ENCODE data around the gene BDH1.
A peak's percentile ranks its signal among the peaks of the same experiment; 100 is the strongest.

Gene BDH1

GRCh38 chr3:197549261-197549885 is 6.4 kb downstream of the BDH1 start:
- DNase-seq (ENCODE audit: low spot score) = no peak

- no peak for DNase-seq (ENCODE audit: low spot score)
These were observed 8.3 kb downstream of the BDH1 start for GRCh38 chr3:197547306-197548011.

- DNase-seq (ENCODE audit: low spot score) = no peak
These were observed 9.3 kb downstream of the BDH1 start for GRCh38 chr3:197546307-197547085.

- DNase-seq (ENCODE audit: low spot score) = no peak
These were observed 10.2 kb downstream of the BDH1 start for GRCh38 chr3:197545571-197545970.

DNA sequence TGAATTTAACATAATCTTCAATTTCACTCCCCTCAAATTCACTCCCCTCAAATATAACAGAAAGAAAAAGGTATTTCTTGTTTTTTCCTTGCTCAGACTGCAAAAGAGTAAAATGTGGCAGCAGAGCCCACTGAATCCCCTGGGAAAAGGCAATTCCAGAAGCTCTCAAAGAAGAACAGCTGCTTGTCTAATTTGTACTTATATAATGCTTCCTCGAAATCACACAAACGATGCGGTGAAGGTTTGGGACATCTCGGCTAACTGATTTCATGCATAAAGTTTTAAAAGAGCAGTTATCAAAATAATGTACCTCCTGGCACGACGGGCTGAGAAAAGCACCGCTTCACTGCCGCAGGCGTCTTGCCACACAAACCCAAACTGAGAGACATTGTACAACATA is 10.7 kb downstream of the BDH1 start:
- DNase-seq (ENCODE audit: low spot score) = no peak

DNA sequence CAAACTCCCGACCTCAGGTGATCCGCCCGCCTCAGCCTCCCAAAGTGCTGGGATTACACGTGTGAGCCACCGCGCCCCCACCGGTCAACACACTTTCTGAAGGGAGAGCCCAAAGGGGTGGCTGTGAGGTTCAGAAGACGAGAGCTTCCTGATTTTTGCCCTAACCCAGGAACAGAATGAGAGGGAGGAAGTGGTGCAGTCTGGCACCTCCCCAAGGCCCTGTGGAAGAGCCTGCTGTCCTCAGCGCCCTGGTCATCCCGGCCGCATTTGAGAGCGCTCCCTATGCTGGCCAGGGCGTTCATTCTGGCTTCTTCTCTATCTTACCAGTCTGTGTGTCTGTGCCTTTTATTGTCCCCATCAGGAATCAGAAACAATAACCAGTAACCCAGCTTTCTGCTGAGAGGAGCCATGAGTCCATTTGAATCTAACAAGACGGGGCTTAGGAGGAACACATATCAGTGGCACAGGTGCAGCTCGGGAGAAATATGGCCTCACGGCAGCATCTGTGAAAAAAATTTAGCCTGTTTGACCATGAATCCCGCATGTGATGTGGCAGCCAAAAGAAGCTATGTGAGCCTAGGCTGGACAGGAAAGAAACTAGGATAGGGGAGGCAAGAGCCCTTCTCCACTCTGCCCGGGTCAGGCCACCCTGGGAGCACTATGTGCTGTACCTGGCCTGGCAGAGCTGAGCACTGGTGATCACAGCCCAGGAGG is 12.9 kb downstream of the BDH1 start:
- DNase-seq (ENCODE audit: low spot score) = no peak

GRCh38 chr3:197541756-197542539 is 13.8 kb downstream of the BDH1 start:
- peak; percentile 43 for DNase-seq (ENCODE audit: low spot score)

DNA sequence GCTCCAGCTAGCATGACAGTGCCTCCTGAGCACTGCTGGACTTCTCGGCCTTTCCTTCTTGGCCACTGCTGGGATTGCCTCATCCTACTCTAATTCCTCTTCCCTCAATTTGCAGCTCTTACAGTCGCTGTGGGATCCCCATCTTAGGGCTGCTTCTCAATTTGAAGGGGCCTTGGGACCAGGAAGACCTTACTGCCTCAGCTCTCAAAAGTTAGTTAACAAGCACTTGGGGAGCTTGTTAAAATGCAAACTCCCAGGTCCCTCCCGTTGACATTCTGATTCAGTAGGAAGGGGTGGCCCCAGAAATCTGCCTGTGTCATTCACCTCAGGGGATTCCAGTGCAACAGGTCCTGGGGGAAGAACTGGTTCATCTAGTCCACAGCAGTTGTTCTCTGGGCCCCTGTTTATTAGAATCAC is 14.8 kb downstream of the BDH1 start:
- no peak for DNase-seq (ENCODE audit: low spot score)

- no peak for DNase-seq (ENCODE audit: low spot score)
These were observed 16.1 kb downstream of the BDH1 start for GRCh38 chr3:197539651-197540051.

DNA sequence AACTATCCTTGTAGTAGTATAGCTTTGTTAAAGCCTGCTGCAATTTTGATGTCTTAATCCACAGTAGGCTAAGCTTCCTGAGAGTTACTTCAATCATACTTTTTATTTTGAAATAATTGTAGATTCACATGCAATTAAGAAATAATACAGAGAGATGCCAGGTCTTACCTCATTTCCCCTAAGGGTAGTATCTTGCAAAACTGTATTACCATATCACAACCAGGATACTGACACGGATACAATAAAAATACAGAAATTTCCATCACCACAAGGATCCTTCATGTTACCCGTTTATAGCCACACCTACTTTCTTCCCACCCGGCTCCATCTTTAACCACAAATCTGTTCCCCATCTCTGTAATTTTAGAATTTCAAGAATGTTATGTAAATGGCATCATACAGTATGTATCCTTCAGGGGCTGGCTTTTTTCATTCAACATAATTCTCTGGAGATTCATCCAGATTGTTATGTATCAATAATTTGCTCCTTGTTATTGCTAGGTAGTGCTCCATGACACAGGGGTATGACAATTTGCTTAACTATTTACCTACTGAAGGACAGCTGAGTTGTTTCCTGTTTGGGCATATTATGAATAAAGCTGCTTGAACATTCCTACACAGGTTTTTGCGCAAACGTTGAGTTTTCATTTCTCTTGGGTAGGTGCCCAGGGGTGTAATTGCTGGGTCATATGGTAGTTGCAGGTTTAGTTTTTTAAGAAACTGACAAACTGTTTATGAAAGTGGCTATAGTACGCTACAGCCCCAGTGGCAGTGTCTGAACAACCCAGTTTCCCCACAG is 21.6 kb downstream of the BDH1 start:
- DNase-seq (ENCODE audit: low spot score) = no peak

- no peak for DNase-seq (ENCODE audit: low spot score)
These were observed 22.4 kb downstream of the BDH1 start for GRCh38 chr3:197533396-197533795.

GRCh38 chr3:197532388-197532787 is 23.4 kb downstream of the BDH1 start:
- no peak for DNase-seq (ENCODE audit: low spot score)

DNA sequence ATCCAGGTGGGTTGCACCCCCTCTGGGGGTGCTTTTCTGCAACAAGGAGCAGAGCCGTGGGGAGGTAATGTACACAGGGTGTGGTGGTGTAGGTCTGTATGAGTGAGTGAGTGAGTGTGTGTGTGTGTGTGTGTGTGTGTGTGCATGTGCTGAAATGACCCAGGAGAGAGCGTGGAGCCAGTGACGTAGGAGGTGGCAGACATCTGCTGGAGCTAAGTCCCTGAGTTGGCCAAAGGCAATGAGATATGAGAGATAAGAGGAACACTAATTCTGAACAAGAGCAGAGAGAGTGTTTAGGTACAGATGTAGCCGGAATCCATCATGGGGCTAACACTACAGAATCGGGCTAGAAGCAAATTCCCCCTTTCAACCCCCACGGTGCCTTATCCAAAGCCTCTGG is 27.6 kb downstream of the BDH1 start:
- DNase-seq (ENCODE audit: low spot score) = no peak

DNA sequence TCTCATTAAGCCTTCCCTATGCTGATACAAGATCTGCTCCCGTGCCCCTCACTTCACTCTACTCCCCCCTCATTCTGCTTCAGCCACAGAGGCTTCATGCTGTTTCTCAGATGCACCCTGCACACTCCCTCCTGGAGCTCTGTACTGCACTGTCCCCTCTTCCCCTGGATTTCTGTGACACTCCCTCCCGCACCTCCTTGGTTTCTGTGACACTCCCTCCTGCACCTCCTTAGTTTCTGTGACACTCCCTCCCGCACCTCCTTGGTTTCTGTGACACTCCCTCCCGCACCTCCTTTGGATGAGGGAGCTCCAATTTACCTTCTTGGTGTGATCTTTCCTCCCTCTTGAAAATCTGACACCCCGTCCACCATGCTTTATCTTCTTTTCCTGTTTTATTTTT is 28.2 kb downstream of the BDH1 start:
- DNase-seq (ENCODE audit: low spot score) = no peak

DNA sequence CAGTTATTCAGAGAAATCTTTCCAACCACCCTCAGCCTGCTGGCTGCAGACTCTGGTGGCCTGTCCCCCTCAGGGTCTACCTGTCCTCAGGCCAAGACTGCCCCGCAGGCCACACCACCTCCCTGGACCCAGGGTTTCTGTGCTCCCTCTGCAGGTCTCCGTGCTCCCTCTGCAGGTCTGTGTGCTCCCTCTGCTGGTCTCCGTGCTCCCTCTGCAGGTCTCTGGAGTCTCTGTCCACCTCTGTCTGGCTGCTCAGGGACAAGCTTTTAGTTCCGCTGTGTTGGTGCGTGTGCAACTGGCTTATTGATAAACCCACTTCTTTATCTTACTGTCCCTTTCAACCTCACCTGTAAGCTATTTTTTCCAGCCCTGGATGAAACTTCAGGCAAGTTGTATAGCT is 30.1 kb downstream of the BDH1 start:
- DNase-seq (ENCODE audit: low spot score) = no peak

- no peak for DNase-seq (ENCODE audit: low spot score)
These were observed 31.6 kb downstream of the BDH1 start for GRCh38 chr3:197524128-197524527.

DNA sequence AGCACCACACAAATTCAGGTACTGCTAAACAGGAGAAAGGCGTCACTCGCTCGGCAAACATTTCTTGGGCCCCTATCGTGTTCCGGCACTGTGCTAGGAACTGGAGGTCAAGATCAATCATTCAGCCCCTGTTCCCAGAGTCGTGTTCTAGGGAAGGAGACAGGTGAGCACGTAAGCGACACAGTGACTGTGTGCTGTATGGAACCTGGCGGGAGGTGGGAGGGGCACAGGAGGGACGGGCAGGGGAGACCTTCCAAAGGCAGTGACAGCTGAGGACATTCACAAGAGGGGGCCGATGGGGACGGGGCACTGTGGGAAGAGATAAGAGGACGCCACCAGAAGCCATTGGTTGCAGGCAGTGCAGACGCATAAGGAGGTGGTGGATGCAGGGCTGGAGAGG is 32.2 kb downstream of the BDH1 start:
- DNase-seq (ENCODE audit: low spot score) = no peak

DNA sequence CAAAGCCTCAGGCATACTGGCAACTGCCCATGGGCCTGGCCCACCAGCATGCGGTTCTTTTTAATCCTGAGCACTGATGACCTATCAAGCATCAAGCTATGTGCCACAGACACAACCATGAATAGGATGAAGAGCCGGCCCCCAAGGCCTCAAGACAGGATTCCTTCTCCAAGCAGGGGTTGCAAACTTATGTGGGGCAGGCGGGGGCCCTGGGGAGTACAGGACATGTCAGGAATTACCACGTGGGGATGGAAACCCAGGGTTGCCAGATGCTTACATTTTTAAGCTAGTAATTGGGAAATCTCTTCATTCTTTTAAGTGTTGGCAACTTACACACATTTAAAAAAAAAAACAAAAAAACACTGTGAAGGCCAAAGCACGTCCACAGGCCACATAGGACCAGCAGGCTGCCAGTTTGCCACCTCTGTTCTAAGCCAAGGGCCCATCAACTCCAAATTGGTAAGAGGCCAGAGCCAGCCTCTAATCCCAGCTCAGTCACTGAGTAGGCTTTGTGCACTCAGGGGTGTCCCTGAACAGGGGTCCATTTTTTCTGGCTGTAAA is 32.8 kb downstream of the BDH1 start:
- no peak for DNase-seq (ENCODE audit: low spot score)

GRCh38 chr3:197522183-197522715 is 33.5 kb downstream of the BDH1 start:
- no peak for DNase-seq (ENCODE audit: low spot score)

All from putamen (tissue), 1 donor.